HCT116 (cell line): ENCODE data around the gene SCOC. TPM values are rescaled to one million over a fixed set of nuclear protein-coding genes. Genes with fewer than 3 reads are reported as not detected.

Source experiments
- ATAC-seq: fragments of 200-7000 bp; cut with Tn5 transposase; 2 replicates; pipeline ENCODE4 v1.9.1; 2020; ENCODE audit warnings: mild to moderate bottlenecking, moderate library complexity
- BruUV-seq: library from RNA; stranded (reverse); fragments of 400-500 nt; replicated peaks from 2 replicates; lab custom pipeline; 2021; lab: Mats Ljungman, UMichigan
- CTCF ChIA-PET: fragments of 300-600 bp; sonication (Branson Sonifier 250); formaldehyde crosslinking; loops from one replicate; lab custom pipeline; 2021; ENCODE audit warnings: antibody characterized with exemption; lab: Charles Lee
- POLR2A ChIA-PET: fragments of 300-600, 350-600 bp; sonication (Branson Sonifier 250); formaldehyde crosslinking; loops from one replicate; lab custom pipeline; 2021; ENCODE audit warnings: antibody characterized with exemption; lab: Charles Lee
- RAD21 ChIA-PET, 2 experiments: fragments of 300-600 bp; sonication (Branson Sonifier 250); formaldehyde crosslinking; loops; one replicate each; lab custom pipeline; 2023; ENCODE audit warnings: low total read pairs in 2 of 2; ENCODE audit not compliant: uncharacterized antibody in 2 of 2, unreplicated experiment in 2 of 2, low non-redundant PET in 1 of 2; lab: Charles Lee
- DNase-seq: peaks from one replicate; pipeline ENCODE4 v3.0.0-alpha.2; 2010; ENCODE audit warnings: low read depth, low spot score
- H2AFZ ChIP-seq: fragments of 200-600 bp; shearing (Covaris generic), sonication (generic); 2 replicates; pipeline ENCODE4 v1.6.1; 2017; ENCODE audit warnings: low read depth, mixed run types, mixed read lengths, antibody characterized with exemption, low read length; ENCODE audit not compliant: poor library complexity, severe bottlenecking
- H3K27ac ChIP-seq: 2 replicates; pipeline ENCODE4 v1.5.1; 2012; ENCODE audit warnings: low read depth, low read length
- H3K27me3 ChIP-seq: fragments of 200-600 bp; sonication (generic); 2 replicates; pipeline ENCODE4 v1.6.1; 2016; ENCODE audit warnings: mixed run types, low read length, mixed read lengths; ENCODE audit not compliant: insufficient read depth
- H3K36me3 ChIP-seq, 2 experiments: fragments of 200-500 bp in 1 of 2; fragments of 200-600 bp in 1 of 2; sonication (Bioruptor generic) in 1 of 2; sonication (generic) in 1 of 2; 2 replicates each; pipeline versions ENCODE4 v1.5.1 to v1.6.1; 2014 to 2016; ENCODE audit warnings: low read length in 2 of 2, inconsistent platforms in 1 of 2, mixed read lengths in 1 of 2, mixed run types in 1 of 2; ENCODE audit not compliant: insufficient read depth in 2 of 2, control insufficient read depth in 1 of 2
- H3K4me1 ChIP-seq, 2 experiments: fragments of 200-600 bp in 1 of 2; sonication (generic) in 1 of 2; 2 replicates each; pipeline versions ENCODE4 v1.5.1 to v1.6.1; 2012 to 2017; ENCODE audit warnings: low read length in 2 of 2, inconsistent platforms in 1 of 2, mild to moderate bottlenecking in 1 of 2, mixed read lengths in 1 of 2, mixed run types in 1 of 2, moderate library complexity in 1 of 2; ENCODE audit not compliant: insufficient read depth in 2 of 2, control insufficient read depth in 1 of 2
- H3K4me2 ChIP-seq: fragments of 200-600 bp; sonication (generic); 2 replicates; pipeline ENCODE4 v1.6.1; 2017; ENCODE audit warnings: mixed run types, low read length, mixed read lengths
- H3K4me3 ChIP-seq, 2 experiments: fragments of 200-600 bp in 1 of 2; sonication (generic) in 1 of 2; replicated peaks in 1 of 2; 2 replicates each; pipeline ENCODE4 v1.5.1; 2011 to 2016; ENCODE audit warnings: low read length in 2 of 2, control low read depth in 1 of 2, low read depth in 1 of 2, mild to moderate bottlenecking in 1 of 2, mixed read lengths in 1 of 2, mixed run types in 1 of 2
- H3K79me2 ChIP-seq: fragments of 200-600 bp; sonication (generic); 2 replicates; pipeline ENCODE4 v1.6.1; 2017; ENCODE audit warnings: mild to moderate bottlenecking, mixed run types, low read length, moderate library complexity, mixed read lengths; ENCODE audit not compliant: insufficient read depth
- H3K9ac ChIP-seq: fragments of 200-600 bp; sonication (generic); 2 replicates; pipeline ENCODE4 v1.6.1; 2016; ENCODE audit warnings: low read length, mixed read lengths
- H3K9me2 ChIP-seq: fragments of 200-600 bp; sonication (generic), shearing (Covaris generic); 2 replicates; pipeline ENCODE4 v1.6.1; 2017; ENCODE audit warnings: mixed run types, mild to moderate bottlenecking, moderate library complexity; ENCODE audit not compliant: insufficient read depth
- H3K9me3 ChIP-seq, 2 experiments: fragments of 200-500 bp in 1 of 2; fragments of 200-600 bp in 1 of 2; sonication (Bioruptor generic) in 1 of 2; sonication (generic) in 1 of 2; 2 replicates each; pipeline ENCODE4 v1.6.1; 2014 to 2017; ENCODE audit warnings: low read length in 2 of 2, mixed read lengths in 2 of 2, inconsistent platforms in 1 of 2, low read depth in 1 of 2, mild to moderate bottlenecking in 1 of 2, mixed run types in 1 of 2, moderate library complexity in 1 of 2; ENCODE audit not compliant: control insufficient read depth in 1 of 2, insufficient read depth in 1 of 2
- H4K20me1 ChIP-seq: fragments of 200-600 bp; sonication (generic), shearing (Covaris generic); 2 replicates; pipeline ENCODE4 v1.6.1; 2017; ENCODE audit warnings: mixed run types, mild to moderate bottlenecking, moderate library complexity; ENCODE audit not compliant: insufficient read depth
- CBX3 ChIP-seq: IDR thresholded peaks from 2 replicates; pipeline ENCODE4 v1.6.1; 2012; ENCODE audit warnings: low read depth
- EGR1 ChIP-seq: IDR thresholded peaks from 2 replicates; pipeline ENCODE4 v1.6.1; 2012; ENCODE audit warnings: low read depth
- ELF1 ChIP-seq: IDR thresholded peaks from 2 replicates; pipeline ENCODE4 v1.6.1; 2012; ENCODE audit warnings: low read depth, borderline replicate concordance
- EZH2phosphoT487 ChIP-seq: fragments of 200-600 bp; IDR thresholded peaks from 2 replicates; pipeline ENCODE4 v1.6.1; 2018; ENCODE audit warnings: antibody characterized with exemption, borderline replicate concordance
- FOSL1 ChIP-seq: IDR thresholded peaks from 2 replicates; pipeline ENCODE4 v1.6.1; 2012; ENCODE audit warnings: low read depth
- POLR2A ChIP-seq: IDR thresholded peaks from 2 replicates; pipeline ENCODE4 v1.7.0; 2011; ENCODE audit warnings: borderline replicate concordance; ENCODE audit not compliant: insufficient read depth, insufficient read length; ENCODE audit errors: extremely low read depth
- POLR2AphosphoS5 ChIP-seq: IDR thresholded peaks from 2 replicates; pipeline ENCODE4 v1.6.1; 2011; ENCODE audit warnings: mild to moderate bottlenecking, low read depth, low read length, moderate library complexity
- SIN3A ChIP-seq: IDR thresholded peaks from 2 replicates; pipeline ENCODE4 v1.6.1; 2012; ENCODE audit warnings: low read depth
- SP1 ChIP-seq: IDR thresholded peaks from 2 replicates; pipeline ENCODE4 v1.6.1; 2012; ENCODE audit warnings: low read depth
- SRF ChIP-seq: IDR thresholded peaks from 2 replicates; pipeline ENCODE4 v1.6.1; 2012; ENCODE audit warnings: low read depth
- TCF7L2 ChIP-seq: IDR thresholded peaks from 2 replicates; pipeline ENCODE4 v1.7.0; 2011; ENCODE audit warnings: borderline replicate concordance, inconsistent platforms; ENCODE audit not compliant: insufficient read depth, insufficient read length; ENCODE audit errors: extremely low read depth
- YY1 ChIP-seq: IDR thresholded peaks from 2 replicates; pipeline ENCODE4 v1.6.1; 2011; ENCODE audit warnings: low read length, low read depth, moderate library complexity, mild to moderate bottlenecking; ENCODE audit not compliant: insufficient replicate concordance; ENCODE audit errors: extremely low read depth
- ZNF274 ChIP-seq: fragments of 200-500 bp; sonication (Bioruptor generic); IDR thresholded peaks from 2 replicates; pipeline ENCODE4 v1.6.1; 2014; ENCODE audit warnings: mild to moderate bottlenecking, low read depth, low read length, inconsistent platforms
- intact Hi-C: fragments of 100-400 bp; cut with micrococcal nuclease; formaldehyde crosslinking; loops from 2 replicates; pipeline ENCODE4 v1.10.0; 2022
- total RNA-seq: library from RNA; stranded (reverse); gene quantifications from one replicate; pipeline ENCODE4 v1.2.1, GENCODE V29; 2021; ENCODE audit not compliant: unreplicated experiment
- TF ChIP-seq, protein P1 (sequence below): IDR thresholded peaks from 2 replicates; pipeline ENCODE4 v1.6.1; 2012; ENCODE audit warnings: low read depth
- TF ChIP-seq, protein P2 (sequence below): IDR thresholded peaks from 2 replicates; pipeline ENCODE4 v1.6.1; 2011; ENCODE audit warnings: mild to moderate bottlenecking, low read length, moderate library complexity; ENCODE audit not compliant: insufficient replicate concordance; ENCODE audit errors: extremely low read depth
- TF ChIP-seq, protein P3 (sequence below), 3 experiments: fragments of 200-600 bp in 1 of 3; sonication (generic) in 1 of 3; IDR thresholded peaks in 2 of 3; conservative IDR thresholded peaks in 1 of 3; 2 replicates each; pipeline ENCODE4 v1.5.1; 2012 to 2017; ENCODE audit warnings: low read depth in 2 of 3, low read length in 2 of 3, antibody characterized with exemption in 1 of 3, borderline replicate concordance in 1 of 3, control low read depth in 1 of 3, mild to moderate bottlenecking in 1 of 3, mixed read lengths in 1 of 3, mixed run types in 1 of 3, moderate library complexity in 1 of 3; ENCODE audit not compliant: insufficient read depth in 1 of 3
- TF ChIP-seq, protein P4 (sequence below): IDR thresholded peaks from 2 replicates; pipeline ENCODE4 v1.6.1; 2012
- TF ChIP-seq, protein P5 (sequence below): IDR thresholded peaks from 2 replicates; pipeline ENCODE4 v1.6.1; 2012

Gene SCOC
- total RNA-seq, 1 experiment from 2014 or later = 52.2 TPM

DNA sequence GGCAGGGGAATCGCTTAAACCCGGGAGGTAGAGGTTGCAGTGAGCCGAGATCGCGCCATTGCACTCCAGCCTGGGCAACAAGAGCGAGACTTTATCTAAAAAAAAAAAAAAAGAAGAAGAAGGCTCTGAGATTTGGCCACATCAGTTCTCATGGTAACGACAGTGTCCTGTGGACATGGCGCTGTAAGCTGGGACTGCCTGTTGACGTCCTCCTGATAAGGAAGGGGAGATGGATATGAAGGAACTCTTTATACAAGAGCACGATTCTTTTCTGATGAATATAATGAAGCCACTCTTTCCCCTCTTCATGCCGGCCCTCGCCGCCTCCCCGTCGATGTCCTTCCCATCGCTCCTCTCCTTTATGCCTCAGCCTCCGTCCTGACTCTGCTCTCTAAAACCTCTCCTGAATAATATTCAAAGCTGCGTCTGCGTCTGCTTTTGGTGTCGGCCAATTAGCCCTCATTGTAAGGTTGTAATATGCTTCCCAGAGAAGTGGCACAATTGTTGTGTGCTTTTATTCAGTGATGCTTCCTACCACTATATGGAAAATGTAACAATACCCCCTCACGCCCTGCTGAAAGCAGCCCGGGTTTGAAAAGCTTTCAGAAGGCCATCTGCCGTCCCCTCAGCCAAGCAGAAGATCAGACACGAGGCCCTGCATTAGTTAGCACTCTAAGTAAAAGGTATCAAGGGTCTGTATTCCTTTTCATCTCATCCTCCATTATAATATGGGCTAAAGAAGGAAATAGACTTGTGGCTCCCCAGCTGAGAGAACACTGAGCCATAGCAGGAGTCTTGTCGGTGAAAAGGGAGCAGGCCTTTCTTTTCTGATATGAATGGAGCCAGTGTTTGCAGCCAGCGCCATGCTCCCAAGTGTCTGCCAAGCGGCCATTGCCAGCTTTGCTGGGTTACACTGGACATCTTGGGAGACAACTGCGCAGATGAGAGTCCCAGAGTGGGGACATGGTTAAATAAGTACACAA is 22.1 kb upstream of the SCOC start:
- intact Hi-C loops = no loop called here
- Histone ChIP-seq H3K9me3 (no peaks in the 10 kb centered on the region), H3K36me3 (no peaks in the 10 kb centered on the region), H3K4me3 (no peak overlapping the region), H3K4me2 (no peak overlapping the region), H2AFZ (no peak overlapping the region), H3K79me2 (no peaks in the 10 kb centered on the region), H3K27me3 (no peaks in the 10 kb centered on the region), H3K9ac (no peak overlapping the region), H3K27ac (no peak overlapping the region), H3K4me1 (no peaks in the 10 kb centered on the region), H4K20me1 (no peaks in the 10 kb centered on the region), H3K9me2 (no peaks in the 10 kb centered on the region)
- no TSS peak for BruUV-seq
- DNase-seq (no peak), ATAC-seq (no peak)
- ChIA-PET POLR2A (no interaction called here), RAD21 (no interaction called here), CTCF (interaction anchor here (4.4 kb wide), 1 partner anchor 9 kb away, joined by 18 read pairs; no protein-coding TSS in a partner anchor)
- TF ChIP-seq, protein P1, sequence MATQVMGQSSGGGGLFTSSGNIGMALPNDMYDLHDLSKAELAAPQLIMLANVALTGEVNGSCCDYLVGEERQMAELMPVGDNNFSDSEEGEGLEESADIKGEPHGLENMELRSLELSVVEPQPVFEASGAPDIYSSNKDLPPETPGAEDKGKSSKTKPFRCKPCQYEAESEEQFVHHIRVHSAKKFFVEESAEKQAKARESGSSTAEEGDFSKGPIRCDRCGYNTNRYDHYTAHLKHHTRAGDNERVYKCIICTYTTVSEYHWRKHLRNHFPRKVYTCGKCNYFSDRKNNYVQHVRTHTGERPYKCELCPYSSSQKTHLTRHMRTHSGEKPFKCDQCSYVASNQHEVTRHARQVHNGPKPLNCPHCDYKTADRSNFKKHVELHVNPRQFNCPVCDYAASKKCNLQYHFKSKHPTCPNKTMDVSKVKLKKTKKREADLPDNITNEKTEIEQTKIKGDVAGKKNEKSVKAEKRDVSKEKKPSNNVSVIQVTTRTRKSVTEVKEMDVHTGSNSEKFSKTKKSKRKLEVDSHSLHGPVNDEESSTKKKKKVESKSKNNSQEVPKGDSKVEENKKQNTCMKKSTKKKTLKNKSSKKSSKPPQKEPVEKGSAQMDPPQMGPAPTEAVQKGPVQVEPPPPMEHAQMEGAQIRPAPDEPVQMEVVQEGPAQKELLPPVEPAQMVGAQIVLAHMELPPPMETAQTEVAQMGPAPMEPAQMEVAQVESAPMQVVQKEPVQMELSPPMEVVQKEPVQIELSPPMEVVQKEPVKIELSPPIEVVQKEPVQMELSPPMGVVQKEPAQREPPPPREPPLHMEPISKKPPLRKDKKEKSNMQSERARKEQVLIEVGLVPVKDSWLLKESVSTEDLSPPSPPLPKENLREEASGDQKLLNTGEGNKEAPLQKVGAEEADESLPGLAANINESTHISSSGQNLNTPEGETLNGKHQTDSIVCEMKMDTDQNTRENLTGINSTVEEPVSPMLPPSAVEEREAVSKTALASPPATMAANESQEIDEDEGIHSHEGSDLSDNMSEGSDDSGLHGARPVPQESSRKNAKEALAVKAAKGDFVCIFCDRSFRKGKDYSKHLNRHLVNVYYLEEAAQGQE = no peak
- TF ChIP-seq, protein P2, sequence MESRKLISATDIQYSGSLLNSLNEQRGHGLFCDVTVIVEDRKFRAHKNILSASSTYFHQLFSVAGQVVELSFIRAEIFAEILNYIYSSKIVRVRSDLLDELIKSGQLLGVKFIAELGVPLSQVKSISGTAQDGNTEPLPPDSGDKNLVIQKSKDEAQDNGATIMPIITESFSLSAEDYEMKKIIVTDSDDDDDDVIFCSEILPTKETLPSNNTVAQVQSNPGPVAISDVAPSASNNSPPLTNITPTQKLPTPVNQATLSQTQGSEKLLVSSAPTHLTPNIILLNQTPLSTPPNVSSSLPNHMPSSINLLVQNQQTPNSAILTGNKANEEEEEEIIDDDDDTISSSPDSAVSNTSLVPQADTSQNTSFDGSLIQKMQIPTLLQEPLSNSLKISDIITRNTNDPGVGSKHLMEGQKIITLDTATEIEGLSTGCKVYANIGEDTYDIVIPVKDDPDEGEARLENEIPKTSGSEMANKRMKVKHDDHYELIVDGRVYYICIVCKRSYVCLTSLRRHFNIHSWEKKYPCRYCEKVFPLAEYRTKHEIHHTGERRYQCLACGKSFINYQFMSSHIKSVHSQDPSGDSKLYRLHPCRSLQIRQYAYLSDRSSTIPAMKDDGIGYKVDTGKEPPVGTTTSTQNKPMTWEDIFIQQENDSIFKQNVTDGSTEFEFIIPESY = no peak
- no peak for TF ChIP-seq CBX3
- TF ChIP-seq ELF1 = no peak
- no peak for TF ChIP-seq POLR2AphosphoS5
- no peak for TF ChIP-seq TCF7L2
- no peak for TF ChIP-seq POLR2A
- no peak for TF ChIP-seq ZNF274
- TF ChIP-seq, protein P3, sequence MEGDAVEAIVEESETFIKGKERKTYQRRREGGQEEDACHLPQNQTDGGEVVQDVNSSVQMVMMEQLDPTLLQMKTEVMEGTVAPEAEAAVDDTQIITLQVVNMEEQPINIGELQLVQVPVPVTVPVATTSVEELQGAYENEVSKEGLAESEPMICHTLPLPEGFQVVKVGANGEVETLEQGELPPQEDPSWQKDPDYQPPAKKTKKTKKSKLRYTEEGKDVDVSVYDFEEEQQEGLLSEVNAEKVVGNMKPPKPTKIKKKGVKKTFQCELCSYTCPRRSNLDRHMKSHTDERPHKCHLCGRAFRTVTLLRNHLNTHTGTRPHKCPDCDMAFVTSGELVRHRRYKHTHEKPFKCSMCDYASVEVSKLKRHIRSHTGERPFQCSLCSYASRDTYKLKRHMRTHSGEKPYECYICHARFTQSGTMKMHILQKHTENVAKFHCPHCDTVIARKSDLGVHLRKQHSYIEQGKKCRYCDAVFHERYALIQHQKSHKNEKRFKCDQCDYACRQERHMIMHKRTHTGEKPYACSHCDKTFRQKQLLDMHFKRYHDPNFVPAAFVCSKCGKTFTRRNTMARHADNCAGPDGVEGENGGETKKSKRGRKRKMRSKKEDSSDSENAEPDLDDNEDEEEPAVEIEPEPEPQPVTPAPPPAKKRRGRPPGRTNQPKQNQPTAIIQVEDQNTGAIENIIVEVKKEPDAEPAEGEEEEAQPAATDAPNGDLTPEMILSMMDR (IDR thresholded peaks at IDR 0.05 in 2 of 3, conservative IDR thresholded peaks at IDR 0.05 in 1 of 3; ENCODE audit: borderline replicate concordance in 1 of 3, insufficient read depth in 1 of 3, low read depth in 2 of 3, low read length in 2 of 3) = no peak
- TF ChIP-seq YY1 = no peak
- TF ChIP-seq EZH2phosphoT487 = no peak
- TF ChIP-seq, protein P4, sequence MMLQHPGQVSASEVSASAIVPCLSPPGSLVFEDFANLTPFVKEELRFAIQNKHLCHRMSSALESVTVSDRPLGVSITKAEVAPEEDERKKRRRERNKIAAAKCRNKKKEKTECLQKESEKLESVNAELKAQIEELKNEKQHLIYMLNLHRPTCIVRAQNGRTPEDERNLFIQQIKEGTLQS = no peak
- TF ChIP-seq, protein P5, sequence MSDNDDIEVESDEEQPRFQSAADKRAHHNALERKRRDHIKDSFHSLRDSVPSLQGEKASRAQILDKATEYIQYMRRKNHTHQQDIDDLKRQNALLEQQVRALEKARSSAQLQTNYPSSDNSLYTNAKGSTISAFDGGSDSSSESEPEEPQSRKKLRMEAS = no peak
- TF ChIP-seq EGR1 = no peak
- TF ChIP-seq SRF = no peak
- no peak for TF ChIP-seq FOSL1
- no peak for TF ChIP-seq SIN3A
- TF ChIP-seq SP1 = no peak
